ENCODE results near the gene FYN. TPM values are rescaled to one million over a fixed set of nuclear protein-coding genes. Genes with fewer than 3 reads are reported as not detected.

Gene FYN
- total and polyA plus RNA-seq, 2 experiments from 2014 or later, result 95.7 to 104 TPM

GRCh38 chr6:111805511-111806164, 67.6 kb downstream of the FYN start:
- H3K9me3 ChIP-seq (ENCODE audit: low read depth), result no peaks in the 10 kb centered on the region
- no peak for TF ChIP-seq CTCF (IDR thresholded peaks at IDR 0.05; ENCODE audit: low read depth, low read length)
- no peaks in the 10 kb centered on the region for H3K4me1 ChIP-seq (ENCODE audit: low read depth)
- H3K27ac ChIP-seq, result no peak overlapping the region
- peak in 1 of 2 donors; percentile 63 for DNase-seq (ENCODE audit: low read depth in 1 of 2, low spot score in 1 of 2)
- H3K4me3 ChIP-seq, result no peak overlapping the region
- no peaks in the 10 kb centered on the region for H3K27me3 ChIP-seq
- no peaks in the 10 kb centered on the region for H3K36me3 ChIP-seq

GRCh38 chr6:111804627-111805235, 68.5 kb downstream of the FYN start:
- no peaks in the 10 kb centered on the region for H3K9me3 ChIP-seq (ENCODE audit: low read depth)
- H3K27ac ChIP-seq, result no peak overlapping the region
- no peaks in the 10 kb centered on the region for H3K27me3 ChIP-seq
- peak in 1 of 2 donors; percentile 88 for DNase-seq (ENCODE audit: low read depth in 1 of 2, low spot score in 1 of 2)
- no peak overlapping the region for H3K4me3 ChIP-seq
- H3K4me1 ChIP-seq (ENCODE audit: low read depth), result no peaks in the 10 kb centered on the region
- H3K36me3 ChIP-seq, result no peaks in the 10 kb centered on the region
- TF ChIP-seq CTCF (IDR thresholded peaks at IDR 0.05; ENCODE audit: low read depth, low read length), result peak; percentile 36

- Histone ChIP-seq H3K36me3 (no peaks in the 10 kb centered on the region), H3K27me3 (no peaks in the 10 kb centered on the region), H3K9me3 (ENCODE audit: low read depth) (no peaks in the 10 kb centered on the region), H3K27ac (no peak overlapping the region), H3K4me3 (no peak overlapping the region), H3K4me1 (ENCODE audit: low read depth) (no peaks in the 10 kb centered on the region)
- DNase-seq (ENCODE audit: low read depth in 1 of 2, low spot score in 1 of 2), result no peak
- no peak for TF ChIP-seq CTCF (IDR thresholded peaks at IDR 0.05; ENCODE audit: low read depth, low read length)
These were observed 69.4 kb downstream of the FYN start for GRCh38 chr6:111803804-111804203.

DNA sequence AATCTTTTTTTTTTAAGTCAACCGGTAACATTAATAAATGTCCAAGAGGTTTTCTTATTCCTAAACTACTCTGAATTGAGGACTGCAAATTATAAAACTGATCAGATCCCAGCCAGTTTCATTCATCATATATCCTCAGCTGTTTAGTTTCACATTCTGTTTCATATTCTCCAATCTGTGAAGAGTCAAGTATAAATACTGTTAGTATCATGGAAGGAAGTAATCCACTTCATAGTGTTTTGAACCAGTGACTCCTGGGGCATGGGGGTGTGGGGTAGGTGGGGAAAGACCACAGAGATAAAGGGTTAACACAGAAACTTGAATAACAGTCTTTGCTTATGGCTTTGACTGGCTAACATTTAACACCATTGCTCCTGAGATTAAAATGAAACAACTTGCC, 69.9 kb downstream of the FYN start:
- no peak for TF ChIP-seq CTCF (IDR thresholded peaks at IDR 0.05; ENCODE audit: low read depth, low read length)
- DNase-seq (ENCODE audit: low read depth in 1 of 2, low spot score in 1 of 2), result no peak
- no peaks in the 10 kb centered on the region for H3K27me3 ChIP-seq
- H3K4me1 ChIP-seq (ENCODE audit: low read depth), result no peaks in the 10 kb centered on the region
- H3K4me3 ChIP-seq, result no peak overlapping the region
- H3K36me3 ChIP-seq, result no peaks in the 10 kb centered on the region
- H3K9me3 ChIP-seq (ENCODE audit: low read depth), result no peaks in the 10 kb centered on the region
- H3K27ac ChIP-seq, result no peak overlapping the region

GRCh38 chr6:111802720-111803330, 70.4 kb downstream of the FYN start:
- no peak for TF ChIP-seq CTCF (IDR thresholded peaks at IDR 0.05; ENCODE audit: low read depth, low read length)

More at GRCh38 chr6:111802720-111803330, 70.4 kb downstream of the FYN start:
- no peaks in the 10 kb centered on the region for H3K27me3 ChIP-seq
- H3K9me3 ChIP-seq (ENCODE audit: low read depth), result no peaks in the 10 kb centered on the region
- H3K4me3 ChIP-seq, result no peak overlapping the region
- H3K4me1 ChIP-seq (ENCODE audit: low read depth), result no peaks in the 10 kb centered on the region
- H3K27ac ChIP-seq, result no peak overlapping the region
- H3K36me3 ChIP-seq, result no peaks in the 10 kb centered on the region
- no peak for DNase-seq (ENCODE audit: low read depth in 1 of 2, low spot score in 1 of 2)

All from cardiac muscle cell (in vitro differentiated cells and primary cell).